Stimulated activated CD4-positive, alpha-beta T cell treated with anti-CD3 and anti-CD28 coated beads, TNF-alpha, amount 100 ng/mL, for 4 hours (primary cell): ENCODE data around the gene CD247.
A peak's percentile ranks its signal among the peaks of the same experiment; 100 is the strongest.

ENCODE experiments used
- DNase-seq, 3 experiments: peaks; one replicate each; pipeline ENCODE4 v3.0.0-alpha.2; 2020; ENCODE audit warnings: low read depth in 3 of 3

CD247 gene

GRCh38 chr1:167463875-167464575 lies 54.3 kb downstream of the CD247 start:
- DNase-seq = no peak

GRCh38 chr1:167463080-167463479 lies 55.2 kb downstream of the CD247 start:
- DNase-seq = no peak

- DNase-seq = no peak
These were observed 56.0 kb downstream of the CD247 start for GRCh38 chr1:167462341-167462740.

GRCh38 chr1:167460836-167461235 lies 57.5 kb downstream of the CD247 start:
- peak in 2 of 3 experiments; percentile 58 to 70 for DNase-seq

GRCh38 chr1:167457936-167458584 lies 60.3 kb downstream of the CD247 start:
- DNase-seq = no peak

GRCh38 chr1:167456926-167457325 lies 61.4 kb downstream of the CD247 start:
- no peak for DNase-seq

- DNase-seq = no peak
These were observed 61.8 kb downstream of the CD247 start for GRCh38 chr1:167456524-167456923.

- no peak for DNase-seq
These were observed 62.4 kb downstream of the CD247 start for GRCh38 chr1:167455786-167456446.

GRCh38 chr1:167454894-167455785 lies 63.2 kb downstream of the CD247 start:
- DNase-seq = peak; percentile 60 to 61 (median 60)

- DNase-seq = no peak
These were observed 63.9 kb downstream of the CD247 start for GRCh38 chr1:167454304-167454893.

GRCh38 chr1:167453123-167453522 lies 65.2 kb downstream of the CD247 start:
- DNase-seq = no peak

GRCh38 chr1:167452483-167452882 lies 65.8 kb downstream of the CD247 start:
- no peak for DNase-seq

- DNase-seq = no peak
These were observed 67.5 kb downstream of the CD247 start for GRCh38 chr1:167450843-167451242.

GRCh38 chr1:167447521-167448136 lies 70.7 kb downstream of the CD247 start:
- peak; percentile 32 to 41 (median 33) for DNase-seq

GRCh38 chr1:167446966-167447365 lies 71.4 kb downstream of the CD247 start:
- DNase-seq = no peak

GRCh38 chr1:167443757-167444156 lies 74.6 kb downstream of the CD247 start:
- DNase-seq = no peak

GRCh38 chr1:167442854-167443565 lies 75.3 kb downstream of the CD247 start:
- DNase-seq = no peak

GRCh38 chr1:167442142-167442848 lies 76.0 kb downstream of the CD247 start:
- DNase-seq = peak; percentile 79 to 80 (median 80)

GRCh38 chr1:167441222-167441621 lies 77.1 kb downstream of the CD247 start:
- no peak for DNase-seq

GRCh38 chr1:167440776-167441175 lies 77.6 kb downstream of the CD247 start:
- DNase-seq = no peak
